Keratinocyte (primary cell): ENCODE measurements around the gene TP53RK. TPM values are rescaled to one million over a fixed set of nuclear protein-coding genes. Genes with fewer than 3 reads are reported as not detected.

Experiments
- DNase-seq: peaks from one replicate; pipeline ENCODE4 v3.0.0-alpha.2; 2011; ENCODE audit warnings: low read depth, missing footprints, low spot score
- FAIRE-seq: peaks from 2 replicates; lab custom pipeline; 2011; peaks lifted over from hg19 to GRCh38; lab: Jason Lieb, UNC
- H2AFZ ChIP-seq: 2 replicates; pipeline ENCODE4 v1.6.0; 2012; ENCODE audit warnings: low read length, control low read depth, inconsistent platforms; ENCODE audit not compliant: control insufficient read depth
- H3K27ac ChIP-seq: 2 replicates; pipeline ENCODE4 v1.5.1; 2011; ENCODE audit warnings: low read length; ENCODE audit not compliant: control insufficient read depth, insufficient read depth
- H3K27me3 ChIP-seq: 3 replicates; pipeline ENCODE4 v1.6.0; 2011; ENCODE audit warnings: low read length; ENCODE audit not compliant: control insufficient read depth, insufficient read depth; ENCODE audit errors: extremely low read depth
- H3K36me3 ChIP-seq, 2 experiments: 2 replicates in 1 of 2; 3 replicates in 1 of 2; pipeline ENCODE4 v1.5.1; 2011; ENCODE audit warnings: low read length in 2 of 2, mild to moderate bottlenecking in 1 of 2; ENCODE audit not compliant: control insufficient read depth in 2 of 2, insufficient read depth in 2 of 2; ENCODE audit errors: extremely low read depth in 1 of 2
- H3K4me1 ChIP-seq: 3 replicates; pipeline ENCODE4 v1.5.1; 2011; ENCODE audit warnings: low read length; ENCODE audit not compliant: control insufficient read depth, insufficient read depth; ENCODE audit errors: extremely low read depth
- H3K4me2 ChIP-seq: 3 replicates; pipeline ENCODE4 v1.6.0; 2011; ENCODE audit warnings: low read depth, low read length; ENCODE audit not compliant: control insufficient read depth, insufficient read depth; ENCODE audit errors: extremely low read depth
- H3K4me3 ChIP-seq, 3 experiments: fragments of 200-600 bp in 1 of 3; sonication (generic) in 1 of 3; 2 replicates in 2 of 3; 3 replicates in 1 of 3; pipeline ENCODE4 v1.5.1; 2011 to 2016; ENCODE audit warnings: low read length in 3 of 3, mild to moderate bottlenecking in 3 of 3, control low read depth in 2 of 3, inconsistent platforms in 1 of 3, low read depth in 1 of 3, mixed read lengths in 1 of 3, mixed run types in 1 of 3, moderate library complexity in 1 of 3; ENCODE audit not compliant: control insufficient read depth in 2 of 3, insufficient read depth in 2 of 3; ENCODE audit errors: extremely low read depth in 1 of 3
- H3K79me2 ChIP-seq: 2 replicates; pipeline ENCODE4 v1.6.0; 2012; ENCODE audit warnings: low read length; ENCODE audit not compliant: control insufficient read depth, insufficient read depth
- H3K9ac ChIP-seq: 3 replicates; pipeline ENCODE4 v1.6.0; 2011; ENCODE audit warnings: low read length; ENCODE audit not compliant: control insufficient read depth, insufficient read depth; ENCODE audit errors: extremely low read depth
- H3K9me1 ChIP-seq: 3 replicates; pipeline ENCODE4 v1.6.0; 2011; ENCODE audit warnings: low read length; ENCODE audit not compliant: control insufficient read depth, insufficient read depth; ENCODE audit errors: extremely low read depth
- H3K9me3 ChIP-seq: 2 replicates; pipeline ENCODE4 v1.5.1; 2012; ENCODE audit warnings: low read depth, low read length; ENCODE audit not compliant: control insufficient read depth
- H4K20me1 ChIP-seq: 3 replicates; pipeline ENCODE4 v1.6.0; 2011; ENCODE audit warnings: low read length; ENCODE audit not compliant: control insufficient read depth, insufficient read depth; ENCODE audit errors: extremely low read depth
- CTCF ChIP-seq, 3 experiments: IDR thresholded peaks in 1 of 3; conservative IDR thresholded peaks in 1 of 3; optimal IDR thresholded peaks in 1 of 3; 2 replicates in 2 of 3; 3 replicates in 1 of 3; pipeline versions ENCODE3 to v1.5.1; 2011; ENCODE audit warnings: low read length in 3 of 3, mild to moderate bottlenecking in 3 of 3, moderate library complexity in 2 of 3, control low read depth in 1 of 3, inconsistent platforms in 1 of 3; ENCODE audit not compliant: insufficient read depth in 2 of 3; ENCODE audit errors: extremely low read depth in 1 of 3
- EZH2 ChIP-seq: IDR thresholded peaks from one replicate; pipeline ENCODE4 v1.6.1; 2012; ENCODE audit warnings: inconsistent platforms, mild to moderate bottlenecking, low read length, moderate library complexity
- dilution Hi-C: fragments of 300-500 bp; cut with MboI; formaldehyde crosslinking; loops from one replicate; pipeline ENCODE4 v1.7.0; 2020; ENCODE audit warnings: low sequenced_read_pairs; ENCODE audit not compliant: extremely low pct_ligation_motif_present
- polyA plus RNA-seq, 5 experiments: library from polyadenylated mRNA; depleted of rRNA in 3 of 5; stranded (reverse) in 3 of 5; stranded (forward) in 1 of 5; unstranded in 1 of 5; fragments of >200 nt; gene quantifications; 1 replicate in 1 of 5; 2 replicates in 3 of 5; 3 replicates in 1 of 5; pipeline versions ENCODE4 v1.2.1 to v1.2.3, GENCODE V29; 2011 to 2012; ENCODE audit warnings: missing spikeins in 2 of 5, low read depth in 1 of 5, low replicate concordance in 1 of 5

Gene TP53RK
- polyA plus RNA-seq, 1 donor (not counting 4 experiments of a cell fraction or from before 2014, with no cell fraction given) = 15.9 TPM

GRCh38 chr20:46683939-46684750 is 5.1 kb downstream of the TP53RK start:
- DNase-seq (no peak), FAIRE-seq (peak; percentile 9)
- peak overlapping the region; percentile 47 to 85 (median 79) for H3K4me3 ChIP-seq
- H3K27me3 ChIP-seq = no peaks in the 10 kb centered on the region
- H2AFZ ChIP-seq = peak overlapping the region; percentile 75
- H3K9ac ChIP-seq = peak overlapping the region; percentile 90
- peak overlapping the region; percentile 94 for H3K4me2 ChIP-seq
- dilution Hi-C loops = no loop called here
- H4K20me1 ChIP-seq = peaks cover 4% of the 10 kb centered on the region
- peaks cover 10% of the 10 kb centered on the region for H3K4me1 ChIP-seq
- peaks cover 6 to 8% of the 10 kb centered on the region in 2 experiments for H3K36me3 ChIP-seq
- no peaks in the 10 kb centered on the region for H3K9me3 ChIP-seq
- TF ChIP-seq CTCF (optimal IDR thresholded peaks at IDR 0.05 in 1 of 3, IDR thresholded peaks at IDR 0.05 in 1 of 3, conservative IDR thresholded peaks at IDR 0.05 in 1 of 3; ENCODE audit: extremely low read depth in 1 of 3, insufficient read depth in 2 of 3, low read length in 3 of 3) (no peak), EZH2 (no peak)
- H3K27ac ChIP-seq = peak overlapping the region; percentile 91
- no peaks in the 10 kb centered on the region for H3K9me1 ChIP-seq
- peaks cover 49% of the 10 kb centered on the region for H3K79me2 ChIP-seq

GRCh38 chr20:46683668-46683938 is 5.6 kb downstream of the TP53RK start:
- H3K9ac ChIP-seq = peak overlapping the region; percentile 90
- peaks cover 7 to 8% of the 10 kb centered on the region in 2 experiments for H3K36me3 ChIP-seq
- H3K4me2 ChIP-seq = peak overlapping the region; percentile 94
- FAIRE-seq (no peak), DNase-seq (no peak)
- dilution Hi-C loops = no loop called here
- no peaks in the 10 kb centered on the region for H3K9me3 ChIP-seq
- peaks cover 48% of the 10 kb centered on the region for H3K79me2 ChIP-seq
- peaks cover 4% of the 10 kb centered on the region for H4K20me1 ChIP-seq
- H3K27ac ChIP-seq = peak overlapping the region; percentile 91
- TF ChIP-seq EZH2 = no peak
- no peak for TF ChIP-seq CTCF (optimal IDR thresholded peaks at IDR 0.05 in 1 of 3, IDR thresholded peaks at IDR 0.05 in 1 of 3, conservative IDR thresholded peaks at IDR 0.05 in 1 of 3; ENCODE audit: extremely low read depth in 1 of 3, insufficient read depth in 2 of 3, low read length in 3 of 3)
- no peaks in the 10 kb centered on the region for H3K9me1 ChIP-seq
- H3K4me1 ChIP-seq = peaks cover 10% of the 10 kb centered on the region
- peak overlapping the region; percentile 75 for H2AFZ ChIP-seq
- H3K27me3 ChIP-seq = no peaks in the 10 kb centered on the region
- peak overlapping the region; percentile 47 to 85 (median 79) for H3K4me3 ChIP-seq
